GM19099 (cell line): ENCODE measurements around the gene SMCHD1.

ENCODE experiments used
- POLR2A ChIP-seq: IDR thresholded peaks from 3 replicates; pipeline ENCODE4 v1.6.1; 2011; ENCODE audit warnings: low read depth; ENCODE audit not compliant: insufficient read length; ENCODE audit errors: extremely low read depth

The SMCHD1 gene

DNA sequence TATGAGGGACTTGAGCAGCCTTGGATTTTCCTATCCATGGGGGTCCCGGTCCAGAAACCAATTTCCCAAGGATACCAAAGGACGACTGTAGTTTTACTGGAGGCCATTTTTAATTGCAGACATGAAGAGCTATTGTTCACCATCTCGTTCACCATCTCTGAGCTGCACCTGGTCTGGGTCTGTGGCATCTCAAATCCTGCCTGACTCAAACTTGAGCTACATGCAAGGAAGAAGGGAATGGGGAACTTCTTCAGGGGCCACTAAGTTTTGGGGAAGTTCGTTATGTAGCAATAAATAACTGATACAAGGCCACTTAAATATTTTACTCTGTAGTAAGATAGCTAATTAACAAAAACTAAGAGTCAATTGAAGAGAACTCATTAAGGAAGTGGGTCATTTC is 2.1 kb upstream of the SMCHD1 start:
- TF ChIP-seq POLR2A: no peak

DNA sequence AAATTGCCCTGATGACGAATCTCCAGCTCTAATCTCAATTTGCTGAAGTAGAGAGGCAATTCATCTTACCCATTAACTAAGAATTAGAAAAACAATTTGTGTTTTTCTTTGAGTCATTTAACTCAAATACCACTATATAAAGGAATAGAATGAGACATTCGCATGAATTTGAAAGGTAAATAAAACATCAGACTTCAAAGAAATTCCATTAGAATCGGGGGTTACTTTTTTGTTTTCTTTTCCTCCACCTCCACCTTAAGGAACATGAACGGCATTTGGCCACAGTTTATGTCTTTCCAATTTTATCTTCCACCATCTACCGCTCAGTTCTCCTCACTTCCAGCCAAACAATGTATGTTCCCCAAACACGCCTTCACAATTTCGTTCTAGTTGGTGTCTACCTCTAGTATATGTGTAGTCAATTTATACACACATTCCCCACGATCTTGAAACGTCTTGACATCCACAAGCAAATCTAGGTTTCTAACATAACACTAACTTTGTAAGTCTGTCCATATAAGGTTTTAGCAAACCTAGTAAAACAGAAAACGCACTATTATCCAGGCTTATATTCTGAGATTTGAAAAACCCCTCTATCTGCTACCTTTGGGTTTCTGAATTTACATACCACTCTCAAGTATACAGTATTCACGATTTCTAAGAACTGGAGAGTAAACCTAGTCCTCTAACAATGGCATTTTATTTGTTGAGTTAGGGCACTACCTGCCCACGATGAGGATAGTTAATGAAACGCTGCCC is 1.2 kb upstream of the SMCHD1 start:
- no peak for TF ChIP-seq POLR2A

DNA sequence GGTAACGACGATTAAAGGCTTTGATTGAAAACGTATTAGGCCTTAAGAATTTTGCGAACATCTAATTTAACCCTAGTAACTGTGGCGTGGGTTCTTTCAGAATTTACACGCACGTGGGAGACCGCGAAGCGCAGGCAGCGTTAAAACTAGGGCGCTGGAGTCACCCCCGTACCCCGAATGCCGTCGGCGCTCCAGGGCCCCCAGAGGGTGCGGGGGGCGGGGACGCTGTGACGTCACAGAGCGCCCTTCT is 673 bp upstream of the SMCHD1 start:
- no peak for TF ChIP-seq POLR2A

DNA sequence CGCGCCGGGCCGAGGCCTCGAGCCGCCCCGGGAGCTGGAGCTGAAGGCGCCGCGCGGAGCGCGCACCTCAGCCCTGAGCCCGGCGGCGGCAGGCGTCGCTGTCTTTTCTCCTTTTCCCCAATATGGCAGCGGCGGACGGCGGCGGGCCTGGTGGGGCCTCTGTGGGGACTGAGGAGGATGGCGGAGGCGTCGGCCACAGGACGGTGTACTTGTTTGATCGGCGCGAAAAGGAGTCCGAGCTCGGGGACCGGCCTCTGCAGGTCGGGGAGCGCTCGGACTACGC is 369 bp downstream of the SMCHD1 start:
- no peak for TF ChIP-seq POLR2A

DNA sequence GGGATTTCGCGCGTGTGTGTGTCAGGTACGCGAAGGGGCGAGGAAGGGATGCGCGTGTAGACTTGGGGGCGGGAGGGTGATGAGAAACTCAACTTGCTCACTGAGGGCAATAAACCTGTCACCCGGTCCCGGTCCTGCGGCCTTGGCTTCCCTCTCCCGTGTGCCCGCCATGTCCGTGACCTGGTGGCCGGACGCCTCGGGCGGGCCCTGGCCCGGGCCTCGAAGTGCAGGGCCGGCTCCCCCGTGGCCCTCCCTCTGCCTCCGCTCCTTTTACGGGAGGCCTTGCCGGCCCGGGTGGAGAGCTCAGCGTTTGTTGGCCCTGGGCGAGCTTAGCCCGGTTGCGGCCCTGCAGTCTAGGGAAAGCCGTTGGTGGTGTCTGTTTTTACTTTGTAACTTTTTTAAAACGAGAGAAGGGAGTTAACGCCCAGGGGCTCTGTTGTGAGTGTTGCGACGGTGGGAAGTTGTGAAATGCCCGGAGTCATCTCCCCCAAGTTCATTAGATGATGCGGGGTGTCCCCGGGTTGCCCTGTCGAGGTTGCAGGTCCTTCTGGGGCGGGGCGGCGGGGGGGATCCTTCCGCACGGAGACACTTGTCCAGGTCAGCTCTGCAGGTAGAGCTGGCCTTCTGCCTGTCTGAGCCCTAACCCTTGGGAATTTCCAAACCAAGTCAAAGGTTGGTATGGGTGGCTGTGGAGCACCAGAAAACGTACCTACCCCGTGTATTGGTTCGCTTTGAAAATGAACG is 883 bp downstream of the SMCHD1 start:
- TF ChIP-seq POLR2A: no peak

DNA sequence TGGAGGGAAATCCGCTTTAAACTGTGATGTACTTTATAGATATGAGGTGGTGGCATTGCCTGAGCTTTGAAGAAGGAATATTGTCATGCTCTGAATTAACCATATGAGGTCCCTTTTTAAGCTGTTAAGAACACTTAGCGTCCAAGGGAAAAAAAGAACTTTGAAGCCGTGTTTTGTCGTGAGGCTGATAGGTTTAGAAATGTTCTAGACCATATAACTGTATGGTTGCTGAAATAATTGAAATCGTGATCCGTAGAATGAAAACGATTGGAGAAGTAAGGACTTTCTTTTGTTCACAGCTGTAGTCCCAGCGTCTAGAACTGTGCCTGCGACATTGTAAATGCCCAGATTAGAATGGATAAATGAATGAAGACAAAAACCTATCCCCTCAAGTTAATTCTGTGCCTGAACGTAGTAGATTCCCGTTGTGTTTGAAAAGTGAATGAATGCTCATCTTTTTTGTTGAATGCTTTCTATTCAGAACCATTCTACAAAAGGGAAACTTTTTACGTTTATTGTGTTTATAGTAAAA is 1.5 kb downstream of the SMCHD1 start:
- no peak for TF ChIP-seq POLR2A

DNA sequence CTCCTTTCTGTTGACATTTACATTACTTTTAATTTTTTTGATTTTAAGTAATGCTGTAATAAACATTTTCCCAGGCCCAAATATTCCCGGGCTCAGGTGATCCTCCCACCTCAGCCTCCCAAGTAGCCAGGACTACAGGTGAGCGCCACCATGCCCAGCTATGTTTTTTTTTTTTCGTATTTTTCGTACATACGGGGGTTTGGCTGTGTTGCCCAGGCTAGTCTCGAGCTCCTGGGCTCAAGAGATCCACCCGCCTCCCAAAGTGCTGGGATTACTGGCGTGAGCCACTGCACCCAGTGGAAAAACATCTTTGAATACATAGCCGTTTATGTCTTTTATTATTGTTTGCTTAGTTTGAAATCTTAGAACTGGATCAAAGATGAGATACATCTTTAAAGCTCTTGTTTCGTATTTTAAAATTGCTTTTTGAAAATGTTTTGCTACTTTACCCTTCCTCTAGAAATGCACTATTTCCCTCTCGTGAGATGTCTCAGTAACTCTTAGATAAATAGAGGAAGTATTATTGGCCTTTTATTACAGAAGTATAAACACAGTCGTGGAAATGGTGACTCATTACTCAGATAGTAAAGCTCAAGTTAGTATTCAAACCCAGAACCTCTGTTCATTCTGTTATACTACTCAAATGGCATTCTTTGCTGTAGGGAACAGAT is 2.4 kb downstream of the SMCHD1 start:
- TF ChIP-seq POLR2A: no peak

DNA sequence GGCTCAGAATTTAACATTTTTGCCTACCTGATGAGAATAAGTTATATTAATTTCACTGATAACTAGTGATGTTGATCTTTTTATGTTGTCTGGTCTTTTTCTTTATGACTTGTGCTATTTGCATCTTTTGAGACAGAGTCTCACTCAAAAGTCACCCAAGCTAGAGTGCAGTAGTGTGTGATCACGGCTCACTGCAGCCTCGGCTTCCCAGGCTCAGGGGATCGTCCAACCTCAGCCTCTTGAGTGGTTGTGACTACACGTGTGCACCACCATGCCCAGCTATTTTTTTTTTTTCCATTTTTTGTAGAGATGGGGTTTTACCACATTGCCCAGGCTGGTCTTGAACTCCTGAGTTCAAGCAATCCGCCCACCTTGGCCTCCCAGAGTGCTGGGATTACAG is 7.5 kb downstream of the SMCHD1 start:
- no peak for TF ChIP-seq POLR2A

DNA sequence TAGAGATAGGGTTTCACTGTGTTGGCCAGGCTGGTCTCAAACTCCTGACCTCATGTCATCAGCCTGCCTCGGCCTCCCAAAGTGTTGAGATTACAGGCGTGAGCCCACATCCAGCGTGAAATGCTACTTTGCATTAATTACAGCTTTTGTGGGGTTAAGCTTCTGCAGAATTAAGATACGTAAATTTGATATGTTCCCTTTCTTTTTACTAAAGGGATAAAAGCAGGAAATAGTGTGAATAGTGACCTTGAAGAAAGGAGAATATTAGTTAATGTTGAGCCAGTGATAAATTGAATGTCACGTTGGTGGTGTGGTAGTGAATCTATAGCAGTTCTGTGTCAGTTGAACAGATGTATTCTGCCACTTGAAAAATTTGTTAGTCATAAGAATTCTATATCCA is 16.9 kb downstream of the SMCHD1 start:
- TF ChIP-seq POLR2A: no peak

DNA sequence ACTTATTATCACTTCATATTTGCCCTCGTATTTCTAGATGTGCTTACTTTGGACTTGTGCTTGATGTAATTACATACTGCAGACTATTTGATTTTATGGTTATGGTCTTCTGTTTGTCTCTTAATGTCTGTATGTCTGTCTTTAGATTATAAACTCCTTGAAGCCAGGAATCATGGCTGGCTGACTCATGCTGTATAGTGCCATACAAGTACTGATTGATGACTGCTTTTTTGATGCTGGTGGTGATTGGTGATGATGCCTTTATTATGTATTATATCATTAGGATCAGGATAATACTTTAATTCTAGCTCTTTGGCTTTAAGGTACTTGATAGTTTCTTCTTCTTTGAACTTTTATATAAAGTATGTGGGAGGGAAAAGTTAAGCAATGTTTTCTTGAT is 17.3 kb downstream of the SMCHD1 start:
- TF ChIP-seq POLR2A: no peak

DNA sequence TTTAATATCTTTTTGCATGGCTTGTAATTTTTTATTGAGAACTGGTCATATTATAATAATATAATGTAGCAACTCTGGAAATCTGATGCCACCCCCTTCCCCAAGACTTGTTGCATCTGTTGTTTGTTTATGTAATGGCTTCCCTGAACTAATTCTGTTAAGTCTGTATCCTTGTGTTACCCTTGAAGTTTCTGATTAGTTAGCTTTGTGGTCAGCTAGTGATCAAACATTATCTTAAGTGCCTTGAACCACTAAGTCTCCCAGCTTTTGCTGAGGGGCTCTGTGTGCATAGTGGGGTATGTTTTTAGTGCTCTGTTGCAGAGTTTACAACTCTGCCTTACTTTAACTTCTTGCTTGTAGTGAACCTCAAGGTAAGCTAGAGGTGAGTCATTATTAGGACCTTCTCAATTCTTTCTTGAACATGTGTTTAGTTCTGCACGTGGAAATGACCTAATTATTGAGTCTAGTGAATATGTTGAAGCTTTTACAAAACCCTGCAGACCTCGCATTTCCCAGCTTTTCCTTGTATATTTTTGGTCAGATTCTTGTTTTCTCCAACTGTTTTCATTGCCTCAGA is 24.8 kb downstream of the SMCHD1 start:
- no peak for TF ChIP-seq POLR2A

DNA sequence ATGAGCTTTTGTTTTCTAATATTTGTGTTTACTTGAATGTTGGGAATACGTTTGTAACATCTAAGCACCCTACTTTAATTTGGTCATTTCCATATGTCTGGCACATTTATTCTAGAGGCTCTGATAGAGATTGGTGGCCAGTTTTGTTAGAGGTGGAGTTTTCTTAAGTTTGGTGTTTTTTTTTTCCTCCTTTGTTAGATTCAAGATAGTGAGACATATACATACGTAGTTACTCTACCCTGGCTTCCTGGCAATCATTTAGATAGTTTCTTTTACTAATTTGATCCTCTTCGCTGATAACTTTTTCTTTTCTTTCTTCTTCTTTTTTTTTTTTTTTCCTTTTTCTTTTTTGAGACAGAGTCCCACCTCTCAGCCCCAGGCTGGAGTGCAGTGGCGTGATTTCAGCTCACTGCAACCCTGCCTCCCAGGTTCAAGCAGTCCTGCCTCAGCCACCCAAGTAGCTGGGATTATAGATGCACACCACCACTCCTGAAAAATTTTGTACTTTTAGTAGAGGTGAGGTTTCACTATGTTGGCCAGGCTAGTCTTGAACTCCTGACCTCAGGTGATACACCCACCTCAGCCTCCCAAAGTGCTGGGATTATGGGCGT is 26.6 kb downstream of the SMCHD1 start:
- no peak for TF ChIP-seq POLR2A

DNA sequence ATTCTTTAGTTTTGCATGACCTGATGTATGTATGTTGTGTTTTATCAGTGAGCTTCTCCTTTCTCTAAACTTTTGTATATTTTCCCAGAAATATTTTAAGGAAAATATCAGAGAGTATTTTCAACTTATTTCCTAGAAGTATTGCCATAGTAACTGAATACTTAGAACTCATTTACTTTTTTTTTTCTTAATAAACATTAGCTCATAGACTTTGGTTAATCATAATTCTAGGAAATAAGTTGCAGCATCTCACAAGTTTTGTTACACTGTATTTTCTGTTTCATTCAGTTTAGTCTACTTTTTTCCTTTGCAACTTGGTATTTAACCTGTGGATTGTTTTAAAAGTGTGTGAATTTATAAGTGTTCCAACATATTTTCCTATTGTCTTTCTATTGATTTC is 27.5 kb downstream of the SMCHD1 start:
- TF ChIP-seq POLR2A: no peak

DNA sequence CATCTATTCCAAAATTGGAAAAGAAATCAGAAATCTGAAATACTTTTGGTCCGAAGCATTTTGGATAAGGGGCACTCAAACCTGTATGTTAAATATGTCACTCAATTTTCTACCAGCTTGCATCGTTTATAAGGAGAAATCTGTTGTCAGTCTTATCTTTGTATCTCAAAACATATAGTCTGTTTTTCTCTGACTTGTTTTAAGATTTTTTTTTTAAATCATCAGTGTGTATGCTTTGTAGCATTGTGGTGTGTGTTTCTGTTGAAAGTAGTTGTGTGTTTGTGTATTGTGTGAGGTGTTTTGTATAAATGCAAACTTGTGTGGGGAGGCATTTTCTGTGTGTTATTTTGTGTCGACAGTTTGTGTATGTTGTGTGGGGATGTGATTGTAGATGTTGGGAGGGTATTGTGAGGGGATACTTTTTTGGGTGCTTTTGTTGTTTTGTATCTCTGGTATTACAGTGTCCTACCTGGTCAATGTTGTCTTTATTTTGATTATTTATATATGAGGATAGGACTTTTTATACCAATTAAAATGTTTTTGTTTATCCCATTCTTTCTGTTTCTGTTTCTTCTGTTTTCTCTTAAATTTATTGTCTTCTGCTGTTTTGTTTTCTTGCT is 30.9 kb downstream of the SMCHD1 start:
- no peak for TF ChIP-seq POLR2A

DNA sequence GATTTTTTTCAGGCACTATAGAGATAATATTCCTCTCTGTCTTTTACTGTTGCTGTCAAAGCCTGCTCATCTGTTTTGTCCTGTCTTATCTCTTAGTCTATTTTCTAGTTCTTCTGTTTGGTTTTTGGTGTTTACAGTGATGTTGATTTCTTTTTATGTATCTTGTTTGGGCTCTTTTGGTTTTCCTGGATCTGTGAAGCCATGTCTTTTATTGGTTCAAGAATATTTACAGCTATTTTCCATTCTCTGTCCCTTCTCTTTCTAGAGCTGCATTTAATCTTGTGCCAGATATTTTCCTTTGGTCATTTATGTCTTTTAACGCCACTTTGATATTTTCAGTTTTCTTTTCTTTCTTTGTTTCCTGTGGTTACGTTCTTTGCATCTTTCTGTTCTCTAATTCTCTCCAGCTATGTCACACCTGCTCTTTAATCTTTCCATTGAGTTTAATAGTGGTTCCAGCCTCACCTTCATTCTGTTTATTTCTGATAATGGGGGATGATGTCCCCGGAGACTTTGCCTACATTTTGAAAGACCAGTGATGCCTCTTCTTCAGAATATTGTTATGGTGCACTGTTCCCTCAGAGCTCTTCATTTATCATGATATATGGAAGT is 32.0 kb downstream of the SMCHD1 start:
- no peak for TF ChIP-seq POLR2A

DNA sequence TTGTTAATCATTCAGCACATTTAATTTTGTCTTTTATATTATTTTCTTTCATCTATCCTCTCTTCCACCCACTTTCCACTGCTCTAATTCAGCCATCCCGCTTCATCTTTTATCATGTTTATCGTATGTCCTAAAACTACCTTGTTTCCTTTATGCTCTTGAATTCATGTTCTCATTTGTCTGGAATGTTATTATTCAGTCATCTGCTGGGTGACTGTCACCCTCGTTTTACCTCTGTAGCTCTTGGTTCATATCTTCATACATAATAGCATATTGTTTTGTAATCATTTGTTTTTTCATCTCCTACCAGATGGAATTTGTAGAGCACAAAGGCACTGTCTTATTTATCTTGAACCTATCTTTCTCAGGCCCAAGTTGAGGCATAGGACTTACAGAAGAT is 37.0 kb downstream of the SMCHD1 start:
- TF ChIP-seq POLR2A: no peak
